Progenitor cell of endocrine pancreas (in vitro differentiated cells): ENCODE measurements around the gene PIP5K1B. TPM values are rescaled to one million over a fixed set of nuclear protein-coding genes. Genes with fewer than 3 reads are reported as not detected.

Experiments used
- DNase-seq: peaks from one replicate; pipeline ENCODE4 v3.0.0; 2021; ENCODE audit warnings: low spot score; ENCODE audit not compliant: unreplicated experiment
- H3K27ac Mint-ChIP-seq: 2 replicates; pipeline ENCODE4 v1.8.0; 2021; ENCODE audit warnings: mild to moderate bottlenecking, moderate library complexity, mixed read lengths
- H3K27me3 Mint-ChIP-seq: 2 replicates; pipeline ENCODE4 v1.8.0; 2021; ENCODE audit warnings: mixed read lengths
- H3K36me3 Mint-ChIP-seq: 2 replicates; pipeline ENCODE4 v1.8.0; 2022; ENCODE audit warnings: mixed read lengths; ENCODE audit not compliant: insufficient read depth
- H3K4me1 Mint-ChIP-seq: 2 replicates; pipeline ENCODE4 v1.8.0; 2021; ENCODE audit warnings: low read depth, mixed read lengths
- H3K4me3 Mint-ChIP-seq: 2 replicates; pipeline ENCODE4 v1.8.0; 2021; ENCODE audit warnings: low read depth, mild to moderate bottlenecking, moderate library complexity, mixed read lengths
- H3K9me3 Mint-ChIP-seq: 2 replicates; pipeline ENCODE4 v1.8.0; 2021; ENCODE audit warnings: low read depth, mixed read lengths
- total RNA-seq: library from RNA; stranded (reverse); gene quantifications from 2 replicates; pipeline ENCODE4 v1.2.1, GENCODE V29; 2021
- TF ChIP-seq, protein P1 (sequence below): fragments of 200-600 bp; sonication (generic); IDR thresholded peaks from one replicate; pipeline ENCODE4 v1.5.0; 2021; ENCODE audit warnings: antibody characterized with exemption, mild to moderate bottlenecking; ENCODE audit not compliant: unreplicated experiment

Gene PIP5K1B
- total RNA-seq, 1 donor from 2014 or later, result 1.5 TPM

DNA sequence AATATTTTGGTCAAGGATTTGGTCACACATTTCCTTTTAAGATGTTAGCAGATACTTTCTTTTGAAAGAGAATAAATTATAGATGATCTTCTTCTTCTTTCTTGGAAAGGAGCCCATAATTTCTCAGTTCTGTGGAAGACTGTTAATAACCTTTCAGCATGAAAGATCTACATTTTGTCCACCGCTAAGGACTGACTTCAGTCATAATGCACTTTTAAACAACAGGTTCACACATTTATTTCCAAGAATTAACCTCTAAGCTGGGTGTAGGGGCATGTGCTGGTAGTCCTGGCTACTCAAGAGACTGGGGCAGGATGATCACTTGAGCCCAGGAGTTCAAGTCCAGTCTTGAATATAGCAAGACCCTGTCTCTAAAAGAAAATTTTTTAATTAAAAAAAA lies 215.9 kb downstream of the PIP5K1B start:
- DNase-seq, result no peak
- H3K27ac Mint-ChIP-seq, result no peak overlapping the region
- no peaks in the 10 kb centered on the region for H3K27me3 Mint-ChIP-seq
- H3K9me3 Mint-ChIP-seq, result no peaks in the 10 kb centered on the region
- TF ChIP-seq, protein P1, sequence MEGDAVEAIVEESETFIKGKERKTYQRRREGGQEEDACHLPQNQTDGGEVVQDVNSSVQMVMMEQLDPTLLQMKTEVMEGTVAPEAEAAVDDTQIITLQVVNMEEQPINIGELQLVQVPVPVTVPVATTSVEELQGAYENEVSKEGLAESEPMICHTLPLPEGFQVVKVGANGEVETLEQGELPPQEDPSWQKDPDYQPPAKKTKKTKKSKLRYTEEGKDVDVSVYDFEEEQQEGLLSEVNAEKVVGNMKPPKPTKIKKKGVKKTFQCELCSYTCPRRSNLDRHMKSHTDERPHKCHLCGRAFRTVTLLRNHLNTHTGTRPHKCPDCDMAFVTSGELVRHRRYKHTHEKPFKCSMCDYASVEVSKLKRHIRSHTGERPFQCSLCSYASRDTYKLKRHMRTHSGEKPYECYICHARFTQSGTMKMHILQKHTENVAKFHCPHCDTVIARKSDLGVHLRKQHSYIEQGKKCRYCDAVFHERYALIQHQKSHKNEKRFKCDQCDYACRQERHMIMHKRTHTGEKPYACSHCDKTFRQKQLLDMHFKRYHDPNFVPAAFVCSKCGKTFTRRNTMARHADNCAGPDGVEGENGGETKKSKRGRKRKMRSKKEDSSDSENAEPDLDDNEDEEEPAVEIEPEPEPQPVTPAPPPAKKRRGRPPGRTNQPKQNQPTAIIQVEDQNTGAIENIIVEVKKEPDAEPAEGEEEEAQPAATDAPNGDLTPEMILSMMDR, result no peak
- no peak overlapping the region for H3K4me3 Mint-ChIP-seq
- no peaks in the 10 kb centered on the region for H3K36me3 Mint-ChIP-seq
- no peaks in the 10 kb centered on the region for H3K4me1 Mint-ChIP-seq

DNA sequence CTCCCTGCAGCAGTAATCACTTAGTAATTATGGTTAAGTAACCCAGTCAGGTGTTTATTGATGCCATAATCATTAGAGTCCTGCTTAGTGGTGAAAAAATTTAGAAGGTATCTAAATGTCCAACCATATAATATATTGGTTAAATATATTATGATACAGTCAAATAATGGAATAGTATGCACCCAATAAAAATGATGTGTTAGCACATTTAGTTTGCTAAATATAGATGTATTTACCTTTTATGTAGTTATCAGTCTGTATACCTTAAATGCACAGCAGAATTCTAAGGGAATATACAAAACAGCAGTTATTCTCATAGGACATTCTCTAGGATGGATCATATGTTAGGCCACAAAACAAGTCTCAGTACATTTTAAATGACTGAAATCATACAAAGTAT lies 218.4 kb downstream of the PIP5K1B start:
- Mint-ChIP-seq H3K36me3 (no peaks in the 10 kb centered on the region), H3K9me3 (no peaks in the 10 kb centered on the region), H3K4me3 (no peak overlapping the region), H3K27ac (no peak overlapping the region), H3K4me1 (no peaks in the 10 kb centered on the region), H3K27me3 (no peaks in the 10 kb centered on the region)
- TF ChIP-seq, protein P1, result no peak
- no peak for DNase-seq

DNA sequence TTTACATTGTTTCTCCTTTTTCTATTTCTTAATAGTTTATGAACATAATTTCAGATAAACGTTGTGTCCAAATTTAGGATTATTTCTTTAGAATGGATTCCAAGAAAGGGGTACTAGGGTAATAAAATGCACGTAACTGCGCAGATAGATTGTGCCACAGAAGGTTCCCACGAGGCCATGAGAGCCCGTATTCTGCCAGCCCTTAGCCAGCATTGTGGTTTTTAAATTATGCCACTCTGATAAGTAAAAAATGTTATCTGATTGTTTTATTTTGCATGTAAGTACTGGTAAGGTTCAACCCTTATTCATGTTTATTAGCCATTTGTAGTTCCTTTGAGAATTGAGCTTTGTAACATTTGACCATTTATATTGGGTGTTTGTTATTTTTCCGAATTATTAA lies 220.1 kb downstream of the PIP5K1B start:
- Mint-ChIP-seq H3K27ac (no peak overlapping the region), H3K27me3 (no peaks in the 10 kb centered on the region), H3K4me3 (no peak overlapping the region), H3K4me1 (no peaks in the 10 kb centered on the region), H3K9me3 (peaks cover 3% of the 10 kb centered on the region), H3K36me3 (no peaks in the 10 kb centered on the region)
- TF ChIP-seq, protein P1, result no peak
- DNase-seq, result no peak

DNA sequence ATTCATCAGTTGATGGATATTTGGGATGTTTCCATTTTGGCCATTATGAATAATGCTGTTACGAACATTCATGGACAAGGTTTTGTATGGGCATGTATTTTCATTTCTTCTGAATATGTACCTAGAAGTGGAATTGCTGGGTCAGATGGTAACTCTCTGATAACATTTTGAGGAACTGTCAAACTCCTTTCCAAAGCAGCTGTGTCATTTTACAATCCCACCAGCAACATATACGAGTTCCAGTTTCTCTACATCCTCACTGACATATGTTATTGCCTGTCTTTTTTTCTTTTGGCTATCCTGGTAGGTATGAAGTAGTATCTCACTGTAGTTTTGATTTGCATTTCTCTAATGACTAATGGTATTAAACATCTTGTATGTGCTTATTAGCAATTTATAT lies 222.1 kb downstream of the PIP5K1B start:
- Mint-ChIP-seq H3K27ac (no peak overlapping the region), H3K4me1 (no peaks in the 10 kb centered on the region), H3K4me3 (no peak overlapping the region), H3K27me3 (no peaks in the 10 kb centered on the region), H3K9me3 (peaks cover 3% of the 10 kb centered on the region), H3K36me3 (no peaks in the 10 kb centered on the region)
- DNase-seq, result no peak
- TF ChIP-seq, protein P1, result no peak

DNA sequence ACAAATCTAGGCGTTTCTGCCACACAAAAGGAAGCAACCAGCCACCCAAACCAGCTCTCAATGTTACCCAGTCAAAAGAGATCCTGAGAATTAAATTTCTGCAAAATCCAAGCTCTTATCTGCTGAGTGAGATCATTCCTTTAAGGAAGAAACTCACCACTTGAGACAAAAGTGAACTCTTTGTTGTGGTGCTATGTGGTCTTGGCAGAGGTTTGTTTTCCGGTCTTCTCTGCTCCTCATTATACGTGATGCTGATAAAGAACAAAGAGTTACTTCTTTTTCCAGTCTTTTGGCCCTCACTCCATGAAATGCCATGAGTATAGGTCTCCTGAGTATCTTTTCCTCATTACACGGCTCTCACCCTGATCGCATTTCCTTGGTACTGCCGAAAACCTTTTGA lies 226.8 kb downstream of the PIP5K1B start:
- Mint-ChIP-seq H3K36me3 (no peaks in the 10 kb centered on the region), H3K27ac (no peak overlapping the region), H3K27me3 (no peaks in the 10 kb centered on the region), H3K9me3 (peaks cover 3% of the 10 kb centered on the region), H3K4me3 (no peak overlapping the region), H3K4me1 (peaks cover 12% of the 10 kb centered on the region)
- TF ChIP-seq, protein P1, result no peak
- no peak for DNase-seq
